Measurements from ENCODE around the gene ANKH. TPM values are rescaled to one million over a fixed set of nuclear protein-coding genes. Genes with fewer than 3 reads are reported as not detected.

The ANKH gene
- total RNA-seq, 1 experiment from 2014 or later: 65.2 TPM

- CTCF ChIA-PET: no interaction called here
- no TSS peak for BruUV-seq (replicated peaks)
- intact Hi-C loops (cut with micrococcal nuclease): no loop called here
Measured at GRCh38 chr5:14713476-14714390, 157.8 kb downstream of the ANKH start.

More at GRCh38 chr5:14713476-14714390, 157.8 kb downstream of the ANKH start:
- POLR2A ChIA-PET: no interaction called here
- Histone ChIP-seq H3K4me3 (replicated peaks in 1 of 2; ENCODE audit: low read depth in 1 of 2, low read length in 2 of 2) (no peak overlapping the region), H3K27me3 (ENCODE audit: insufficient read depth, low read length) (no peaks in the 10 kb centered on the region), H2AFZ (ENCODE audit: low read depth, low read length, poor library complexity, severe bottlenecking) (no peak overlapping the region), H3K36me3 (ENCODE audit: control insufficient read depth in 1 of 2, insufficient read depth in 2 of 2, low read length in 2 of 2) (peaks cover 0 to 16% of the 10 kb centered on the region in 2 experiments), H3K9me3 (ENCODE audit: control insufficient read depth in 1 of 2, insufficient read depth in 1 of 2, low read depth in 1 of 2, low read length in 2 of 2) (no peaks in the 10 kb centered on the region), H3K4me1 (ENCODE audit: control insufficient read depth in 1 of 2, insufficient read depth in 2 of 2, low read length in 2 of 2) (no peaks in the 10 kb centered on the region), H3K27ac (ENCODE audit: low read depth, low read length) (no peak overlapping the region), H3K79me2 (ENCODE audit: insufficient read depth, low read length) (no peaks in the 10 kb centered on the region), H3K9ac (ENCODE audit: low read length) (no peak overlapping the region), H4K20me1 (ENCODE audit: insufficient read depth) (no peaks in the 10 kb centered on the region), H3K9me2 (ENCODE audit: insufficient read depth) (no peaks in the 10 kb centered on the region), H3K4me2 (ENCODE audit: low read length) (no peak overlapping the region)
- TF ChIP-seq POLR2A (IDR thresholded peaks at IDR 0.05; ENCODE audit: borderline replicate concordance, extremely low read depth, insufficient read depth, insufficient read length) (no peak), SRF (IDR thresholded peaks at IDR 0.05; ENCODE audit: low read depth) (no peak), EGR1 (IDR thresholded peaks at IDR 0.05; ENCODE audit: low read depth) (no peak), ZBTB33 (IDR thresholded peaks at IDR 0.05; ENCODE audit: extremely low read depth, insufficient replicate concordance, low read length) (no peak), ZFX (IDR thresholded peaks at IDR 0.05) (no peak), JUND (IDR thresholded peaks at IDR 0.05) (no peak), ELF1 (IDR thresholded peaks at IDR 0.05; ENCODE audit: borderline replicate concordance, low read depth) (no peak), FOSL1 (IDR thresholded peaks at IDR 0.05; ENCODE audit: low read depth) (no peak), ATF3 (IDR thresholded peaks at IDR 0.05) (no peak), POLR2AphosphoS5 (IDR thresholded peaks at IDR 0.05; ENCODE audit: low read depth, low read length) (no peak), REST (IDR thresholded peaks at IDR 0.05; ENCODE audit: low read depth) (no peak), CEBPB (IDR thresholded peaks at IDR 0.05; ENCODE audit: low read depth) (no peak)
- ATAC-seq (no peak), DNase-seq (ENCODE audit: low read depth, low spot score) (no peak)
- RAD21 ChIA-PET (ENCODE audit: low non-redundant PET in 1 of 2, low total read pairs in 2 of 2, uncharacterized antibody in 2 of 2, unreplicated experiment in 2 of 2): no interaction called here
